ENCODE results near the gene ASCC3.

ASCC3 gene

DNA sequence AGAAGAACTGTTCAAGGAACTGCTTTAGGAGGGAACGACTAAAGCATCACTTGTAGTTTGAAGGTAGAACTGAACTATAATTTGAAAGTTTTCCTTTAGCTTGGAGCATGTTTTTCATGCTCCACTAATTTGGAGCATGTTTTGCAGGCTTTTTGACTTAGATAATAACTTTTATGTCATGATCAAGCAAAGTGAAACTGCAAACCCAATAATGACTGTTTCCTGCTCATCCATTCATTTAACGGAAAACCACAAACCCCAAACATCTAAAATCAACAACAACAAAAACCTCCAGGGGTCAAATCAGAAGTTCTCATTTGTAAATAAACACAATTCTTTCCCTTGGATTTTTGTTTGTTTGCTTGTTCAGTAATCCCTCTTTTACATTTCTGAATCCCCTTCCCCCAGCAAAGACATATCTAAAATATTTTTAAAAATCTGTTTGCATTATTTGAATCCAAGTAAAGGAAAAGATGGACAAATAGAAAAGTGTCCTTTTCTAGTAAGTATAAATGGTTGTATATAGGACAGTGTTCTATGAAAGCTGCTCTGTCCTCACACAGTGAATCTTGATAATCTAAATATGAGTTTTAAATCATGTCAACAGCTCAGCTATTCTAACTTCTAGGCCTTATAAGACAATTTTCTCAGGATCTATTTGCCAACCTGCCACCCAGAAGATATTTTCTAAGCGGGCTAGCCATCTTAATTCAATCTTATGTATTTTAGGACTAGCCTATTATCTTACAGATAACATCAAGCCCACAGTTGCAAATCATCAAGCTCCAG, 419.0 kb downstream of the ASCC3 start:
- DNase-seq: no peak

DNA sequence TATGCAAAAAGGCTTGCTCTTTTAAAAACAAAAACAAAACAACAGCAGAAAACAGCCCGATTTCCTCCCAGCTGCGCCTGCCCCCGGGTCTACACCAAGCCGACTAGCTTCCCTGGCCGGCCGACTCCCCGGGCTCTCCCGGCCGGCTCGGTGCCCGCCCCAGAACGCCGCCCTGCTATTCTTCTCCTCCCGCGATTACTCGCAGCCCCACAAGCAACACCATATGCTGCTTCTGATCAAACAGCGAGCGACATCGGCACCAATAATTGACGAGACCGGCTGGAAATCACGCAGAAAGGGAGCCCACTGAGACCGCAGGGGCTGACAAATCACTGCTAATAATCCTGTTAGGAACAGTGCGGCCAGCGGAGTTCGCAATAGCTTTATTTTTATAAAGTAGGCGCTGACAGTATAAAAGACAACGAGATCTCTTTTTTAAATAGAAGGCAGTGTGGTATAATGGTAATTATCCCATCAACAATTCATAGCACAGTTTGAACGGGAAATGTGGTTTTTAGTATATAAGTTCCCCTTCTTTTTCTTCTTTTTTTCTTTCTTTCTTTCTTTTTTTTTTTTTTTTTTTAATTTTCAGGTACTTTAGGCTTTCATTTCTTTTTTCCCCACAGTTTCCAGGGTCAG, 419.7 kb downstream of the ASCC3 start:
- DNase-seq: no peak

DNA sequence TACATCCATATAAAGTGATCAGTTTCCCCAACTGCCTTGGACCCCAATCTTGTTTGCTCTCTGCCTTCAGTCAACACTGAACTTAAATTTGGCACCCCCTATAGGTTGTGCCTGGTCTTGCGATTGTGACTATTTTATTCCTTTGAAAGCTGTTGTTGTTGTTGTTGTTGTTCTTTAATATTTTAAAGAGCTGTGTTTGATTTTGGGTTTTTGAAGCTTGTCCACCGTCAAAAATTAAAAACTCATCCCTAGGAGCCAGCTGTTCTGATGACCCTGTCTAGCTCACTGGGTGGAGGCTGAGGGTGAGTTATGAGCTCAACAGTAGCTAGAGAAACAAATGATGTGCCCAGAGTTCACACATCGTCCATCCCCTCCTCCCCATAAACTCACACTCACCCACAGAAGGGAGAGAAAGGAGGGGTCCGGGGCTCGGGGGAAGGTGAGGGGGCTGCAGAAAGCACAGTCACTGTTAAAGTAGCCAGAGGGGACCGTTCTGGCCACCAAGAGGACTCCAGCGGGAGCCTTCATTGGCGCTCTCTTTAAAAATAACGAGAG, 420.4 kb downstream of the ASCC3 start:
- no peak for DNase-seq

DNA sequence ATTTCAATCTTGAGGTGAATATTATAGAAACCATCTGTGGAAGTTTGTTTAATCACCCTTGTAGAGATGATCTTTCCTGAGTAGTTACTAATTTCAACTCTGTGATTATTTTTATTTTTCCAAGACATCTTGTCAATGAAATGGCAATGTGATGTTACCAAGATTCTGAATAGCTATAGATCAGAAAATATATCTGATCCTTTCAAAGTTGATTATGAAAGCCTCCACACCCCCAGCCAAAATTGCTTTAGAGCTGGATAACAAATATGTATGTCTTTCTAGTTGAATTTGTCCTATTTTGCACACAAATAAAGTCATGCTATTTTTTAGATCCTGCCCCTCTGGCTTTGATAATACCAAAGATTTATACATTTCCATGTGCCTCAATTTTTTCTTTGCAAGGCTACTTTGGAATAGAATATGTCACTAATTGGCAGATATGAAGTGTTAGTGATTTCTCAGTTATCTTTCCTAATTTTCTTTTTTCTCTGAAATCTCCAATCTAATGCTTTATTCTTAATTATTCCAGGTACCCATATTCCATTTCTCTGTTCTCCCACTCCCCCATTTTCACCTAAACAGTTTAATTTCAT, 421.4 kb downstream of the ASCC3 start:
- DNase-seq: no peak

DNA sequence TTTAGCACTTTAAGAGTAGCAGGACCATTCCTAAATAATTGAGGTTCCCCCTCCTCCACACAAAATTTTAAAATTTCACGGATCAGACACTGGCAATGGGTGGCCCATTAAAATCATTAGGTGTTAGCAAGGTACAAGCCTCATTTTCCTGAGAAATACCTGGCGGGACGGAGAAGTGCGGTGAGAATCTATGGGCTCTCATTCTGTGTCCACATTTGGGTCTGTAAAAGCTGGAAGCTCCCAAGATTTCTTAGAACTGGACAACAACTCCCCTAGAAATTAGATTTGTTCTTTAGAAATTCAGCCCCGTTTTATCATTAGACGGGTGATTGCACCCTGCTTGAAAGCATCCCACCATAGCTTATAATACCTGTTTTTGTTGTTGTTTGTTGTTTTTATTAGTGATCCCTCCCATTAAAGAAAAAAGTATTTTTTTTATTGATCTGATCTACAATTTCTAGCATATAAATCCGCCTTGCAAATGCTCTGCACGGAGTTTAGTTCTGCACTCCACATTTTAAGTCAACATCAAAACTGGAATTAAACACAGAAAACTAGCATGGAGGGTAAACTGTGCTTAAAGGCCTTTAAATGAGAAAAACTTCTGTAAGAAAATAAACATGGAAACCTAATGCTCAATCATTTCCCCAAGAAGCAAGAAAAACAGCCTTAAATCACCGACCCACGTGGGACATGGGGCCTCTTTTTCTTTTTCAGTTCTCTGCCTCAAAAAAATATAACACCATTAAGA, 422.1 kb downstream of the ASCC3 start:
- no peak for DNase-seq

Data from cortex of kidney (tissue), 1 donor.